Measurements from ENCODE around the gene POLR3GL.

DNA sequence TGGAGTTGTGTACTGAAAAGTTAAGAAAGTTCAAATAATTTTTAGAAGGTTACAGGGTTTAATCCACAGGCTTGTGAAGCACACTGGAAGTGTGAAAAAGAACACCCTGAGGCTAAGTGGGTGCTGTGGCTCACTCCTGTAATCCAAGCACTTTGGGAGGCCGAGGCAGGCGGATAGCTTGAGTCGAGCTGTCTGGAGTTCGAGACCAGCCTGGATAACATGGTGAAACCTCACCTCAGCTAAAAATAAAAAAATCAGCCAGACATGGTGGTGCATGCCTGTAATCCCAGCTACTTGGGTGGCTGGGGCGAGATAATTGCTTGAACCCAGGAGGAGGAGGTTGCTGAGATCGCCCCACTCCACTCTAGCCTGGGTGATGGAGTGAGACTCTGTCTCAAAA is 22.1 kb downstream of the POLR3GL start:
- TF ChIP-seq, protein P1, sequence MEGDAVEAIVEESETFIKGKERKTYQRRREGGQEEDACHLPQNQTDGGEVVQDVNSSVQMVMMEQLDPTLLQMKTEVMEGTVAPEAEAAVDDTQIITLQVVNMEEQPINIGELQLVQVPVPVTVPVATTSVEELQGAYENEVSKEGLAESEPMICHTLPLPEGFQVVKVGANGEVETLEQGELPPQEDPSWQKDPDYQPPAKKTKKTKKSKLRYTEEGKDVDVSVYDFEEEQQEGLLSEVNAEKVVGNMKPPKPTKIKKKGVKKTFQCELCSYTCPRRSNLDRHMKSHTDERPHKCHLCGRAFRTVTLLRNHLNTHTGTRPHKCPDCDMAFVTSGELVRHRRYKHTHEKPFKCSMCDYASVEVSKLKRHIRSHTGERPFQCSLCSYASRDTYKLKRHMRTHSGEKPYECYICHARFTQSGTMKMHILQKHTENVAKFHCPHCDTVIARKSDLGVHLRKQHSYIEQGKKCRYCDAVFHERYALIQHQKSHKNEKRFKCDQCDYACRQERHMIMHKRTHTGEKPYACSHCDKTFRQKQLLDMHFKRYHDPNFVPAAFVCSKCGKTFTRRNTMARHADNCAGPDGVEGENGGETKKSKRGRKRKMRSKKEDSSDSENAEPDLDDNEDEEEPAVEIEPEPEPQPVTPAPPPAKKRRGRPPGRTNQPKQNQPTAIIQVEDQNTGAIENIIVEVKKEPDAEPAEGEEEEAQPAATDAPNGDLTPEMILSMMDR (conservative IDR thresholded peaks at IDR 0.05), result no peak
- no peak for TF ChIP-seq EZH2 (IDR thresholded peaks at IDR 0.05; ENCODE audit: low read depth)

All from PC-9 (cell line).